ENCODE data around the gene FIGNL1.

GRCh38 chr7:50406935-50407334 is 43.2 kb downstream of the FIGNL1 start:
- TF ChIP-seq CTCF (IDR thresholded peaks at IDR 0.05; ENCODE audit: extremely low read depth in 1 of 2, insufficient read depth in 1 of 2, low read depth in 1 of 2, low read length in 2 of 2): no peak
- TF ChIP-seq EZH2 (IDR thresholded peaks at IDR 0.05; ENCODE audit: borderline replicate concordance, low read depth, low read length, severe bottlenecking): no peak
- no peak for TF ChIP-seq POLR2A (IDR thresholded peaks at IDR 0.05; ENCODE audit: low read depth, low read length)
- no peak for TF ChIP-seq JUN (IDR thresholded peaks at IDR 0.05; ENCODE audit: borderline replicate concordance, insufficient read depth, insufficient read length, low read depth)

All from endothelial cell of umbilical vein (primary cell).